IMR-90 (cell line): Measurements from ENCODE around the gene FAM110A.

Experiments
- BHLHE40 ChIP-seq: fragments of 150-350 bp; IDR thresholded peaks from 2 replicates; pipeline ENCODE4 v1.6.1; 2016; ENCODE audit warnings: mild to moderate bottlenecking, low read depth, low read length
- CEBPB ChIP-seq: IDR thresholded peaks from 2 replicates; pipeline ENCODE4 v1.6.1; 2012; ENCODE audit warnings: low read depth, low read length, improper control_type of control experiment
- CHD1 ChIP-seq: IDR thresholded peaks from 2 replicates; pipeline ENCODE4 v1.6.1; 2012; ENCODE audit warnings: low read depth, low read length, improper control_type of control experiment
- FOS ChIP-seq: fragments of 150-350 bp; IDR thresholded peaks from 2 replicates; pipeline ENCODE4 v1.6.1; 2016; ENCODE audit warnings: low read depth, low read length
- MAFK ChIP-seq: IDR thresholded peaks from 2 replicates; pipeline ENCODE4 v1.6.1; 2012; ENCODE audit warnings: low read depth, low read length, improper control_type of control experiment
- MAZ ChIP-seq: IDR thresholded peaks from 2 replicates; pipeline ENCODE4 v1.6.1; 2012; ENCODE audit warnings: low read depth, mild to moderate bottlenecking, low read length, improper control_type of control experiment, moderate library complexity, borderline replicate concordance
- POLR2A ChIP-seq: IDR thresholded peaks from 2 replicates; pipeline ENCODE4 v1.6.1; 2012; ENCODE audit warnings: mild to moderate bottlenecking, low read depth, low read length
- RAD21 ChIP-seq: IDR thresholded peaks from 2 replicates; pipeline ENCODE4 v1.6.1; 2012; ENCODE audit warnings: low read length, improper control_type of control experiment
- RFX5 ChIP-seq: IDR thresholded peaks from 2 replicates; pipeline ENCODE4 v1.8.0; 2012; ENCODE audit warnings: low read depth, mild to moderate bottlenecking, low read length, moderate library complexity
- TF ChIP-seq, protein P1 (sequence below): conservative IDR thresholded peaks from 2 replicates; pipeline ENCODE4 v1.5.1; 2012; ENCODE audit warnings: mild to moderate bottlenecking, low read depth, low read length, improper control_type of control experiment
- TF ChIP-seq, protein P2 (sequence below): fragments of 150-350 bp; IDR thresholded peaks from 2 replicates; pipeline ENCODE4 v1.6.1; 2017; ENCODE audit warnings: mild to moderate bottlenecking, antibody characterized with exemption, low read length, low read depth
- TF ChIP-seq, protein P3 (sequence below): fragments of 150-350 bp; IDR thresholded peaks from 2 replicates; pipeline ENCODE4 v1.6.1; 2016; ENCODE audit warnings: low read depth, mild to moderate bottlenecking, low read length, moderate library complexity, borderline replicate concordance

DNA sequence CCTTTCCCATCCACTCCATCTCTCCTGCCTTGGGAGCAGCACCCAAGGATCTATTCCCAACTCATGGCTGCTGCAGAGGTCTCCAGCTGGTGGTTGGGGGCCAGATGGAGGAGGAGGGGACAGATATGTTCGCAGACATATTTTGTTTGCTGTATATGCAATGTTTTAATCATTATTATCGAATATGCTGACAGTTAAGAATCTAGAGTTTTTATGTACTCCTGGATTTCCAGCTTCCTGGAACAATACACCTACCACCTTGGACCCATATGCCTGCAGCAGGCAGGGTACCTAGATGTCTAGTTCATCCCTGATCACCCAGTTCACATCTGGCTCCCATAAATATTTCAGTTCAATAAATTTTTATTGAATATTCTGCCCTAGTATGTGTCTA lies 9.0 kb downstream of the FAM110A start:
- TF ChIP-seq, protein P1, sequence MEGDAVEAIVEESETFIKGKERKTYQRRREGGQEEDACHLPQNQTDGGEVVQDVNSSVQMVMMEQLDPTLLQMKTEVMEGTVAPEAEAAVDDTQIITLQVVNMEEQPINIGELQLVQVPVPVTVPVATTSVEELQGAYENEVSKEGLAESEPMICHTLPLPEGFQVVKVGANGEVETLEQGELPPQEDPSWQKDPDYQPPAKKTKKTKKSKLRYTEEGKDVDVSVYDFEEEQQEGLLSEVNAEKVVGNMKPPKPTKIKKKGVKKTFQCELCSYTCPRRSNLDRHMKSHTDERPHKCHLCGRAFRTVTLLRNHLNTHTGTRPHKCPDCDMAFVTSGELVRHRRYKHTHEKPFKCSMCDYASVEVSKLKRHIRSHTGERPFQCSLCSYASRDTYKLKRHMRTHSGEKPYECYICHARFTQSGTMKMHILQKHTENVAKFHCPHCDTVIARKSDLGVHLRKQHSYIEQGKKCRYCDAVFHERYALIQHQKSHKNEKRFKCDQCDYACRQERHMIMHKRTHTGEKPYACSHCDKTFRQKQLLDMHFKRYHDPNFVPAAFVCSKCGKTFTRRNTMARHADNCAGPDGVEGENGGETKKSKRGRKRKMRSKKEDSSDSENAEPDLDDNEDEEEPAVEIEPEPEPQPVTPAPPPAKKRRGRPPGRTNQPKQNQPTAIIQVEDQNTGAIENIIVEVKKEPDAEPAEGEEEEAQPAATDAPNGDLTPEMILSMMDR, result no peak
- TF ChIP-seq POLR2A (no peak), MAZ (no peak), CHD1 (no peak), CEBPB (no peak), RAD21 (no peak), MAFK (peak; percentile 22; the same call in 1 of the 2 replicates), RFX5 (no peak), FOS (no peak), BHLHE40 (no peak)
- TF ChIP-seq, protein P2, sequence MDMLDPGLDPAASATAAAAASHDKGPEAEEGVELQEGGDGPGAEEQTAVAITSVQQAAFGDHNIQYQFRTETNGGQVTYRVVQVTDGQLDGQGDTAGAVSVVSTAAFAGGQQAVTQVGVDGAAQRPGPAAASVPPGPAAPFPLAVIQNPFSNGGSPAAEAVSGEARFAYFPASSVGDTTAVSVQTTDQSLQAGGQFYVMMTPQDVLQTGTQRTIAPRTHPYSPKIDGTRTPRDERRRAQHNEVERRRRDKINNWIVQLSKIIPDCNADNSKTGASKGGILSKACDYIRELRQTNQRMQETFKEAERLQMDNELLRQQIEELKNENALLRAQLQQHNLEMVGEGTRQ, result no peak
- TF ChIP-seq, protein P3, sequence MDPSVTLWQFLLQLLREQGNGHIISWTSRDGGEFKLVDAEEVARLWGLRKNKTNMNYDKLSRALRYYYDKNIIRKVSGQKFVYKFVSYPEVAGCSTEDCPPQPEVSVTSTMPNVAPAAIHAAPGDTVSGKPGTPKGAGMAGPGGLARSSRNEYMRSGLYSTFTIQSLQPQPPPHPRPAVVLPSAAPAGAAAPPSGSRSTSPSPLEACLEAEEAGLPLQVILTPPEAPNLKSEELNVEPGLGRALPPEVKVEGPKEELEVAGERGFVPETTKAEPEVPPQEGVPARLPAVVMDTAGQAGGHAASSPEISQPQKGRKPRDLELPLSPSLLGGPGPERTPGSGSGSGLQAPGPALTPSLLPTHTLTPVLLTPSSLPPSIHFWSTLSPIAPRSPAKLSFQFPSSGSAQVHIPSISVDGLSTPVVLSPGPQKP, result no peak
